Measurements from ENCODE around the gene RIMBP2.

Gene RIMBP2

GRCh38 chr12:130398100-130398848 lies 317.8 kb downstream of the RIMBP2 start:
- in situ Hi-C loops (cut with HindIII; ENCODE audit: low sequenced_read_pairs), result no loop called here

DNA sequence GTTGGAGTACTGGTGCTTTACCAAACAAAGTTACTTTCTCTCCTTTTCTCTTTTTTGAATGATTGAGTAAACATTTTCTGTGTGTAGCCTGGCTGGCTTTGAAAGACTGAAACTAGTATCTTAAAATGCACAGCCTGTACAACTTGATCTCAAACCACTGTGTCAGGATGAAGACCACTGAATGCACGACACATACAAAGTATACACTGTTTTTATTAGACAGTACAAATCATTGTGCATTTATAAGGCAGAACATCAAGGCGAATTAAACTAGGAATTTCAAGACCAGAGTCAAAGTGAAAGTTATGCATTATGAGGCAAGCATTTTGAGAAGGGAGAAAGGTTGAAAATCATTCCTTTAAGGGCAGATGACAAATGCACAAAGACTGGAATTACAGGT lies 319.4 kb downstream of the RIMBP2 start:
- in situ Hi-C loops (cut with HindIII; ENCODE audit: low sequenced_read_pairs), result no loop called here

GRCh38 chr12:130394906-130395305 lies 321.2 kb downstream of the RIMBP2 start:
- in situ Hi-C loops (cut with HindIII; ENCODE audit: low sequenced_read_pairs), result no loop called here

GRCh38 chr12:130391186-130391585 lies 324.9 kb downstream of the RIMBP2 start:
- in situ Hi-C loops (cut with HindIII; ENCODE audit: low sequenced_read_pairs), result no loop called here

DNA sequence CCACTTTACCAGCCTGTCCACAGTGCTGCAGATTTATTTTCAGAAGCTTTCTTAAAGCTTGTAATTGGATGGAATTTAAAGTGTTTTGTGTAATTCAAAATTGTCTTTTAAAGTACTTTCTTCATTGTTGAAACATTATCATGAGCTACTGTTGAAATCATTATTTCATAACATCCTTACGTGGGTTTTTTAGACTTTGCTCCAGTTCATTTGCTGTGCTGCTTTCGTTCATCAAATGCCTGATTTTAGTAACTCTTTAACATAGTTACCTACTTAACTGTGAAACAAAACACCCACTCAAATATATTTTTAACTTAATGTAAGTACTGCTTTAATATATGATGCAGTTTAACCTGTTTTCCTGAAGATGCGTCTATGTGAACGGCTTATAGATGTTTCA lies 330.9 kb downstream of the RIMBP2 start:
- in situ Hi-C loops (cut with HindIII; ENCODE audit: low sequenced_read_pairs), result no loop called here

DNA sequence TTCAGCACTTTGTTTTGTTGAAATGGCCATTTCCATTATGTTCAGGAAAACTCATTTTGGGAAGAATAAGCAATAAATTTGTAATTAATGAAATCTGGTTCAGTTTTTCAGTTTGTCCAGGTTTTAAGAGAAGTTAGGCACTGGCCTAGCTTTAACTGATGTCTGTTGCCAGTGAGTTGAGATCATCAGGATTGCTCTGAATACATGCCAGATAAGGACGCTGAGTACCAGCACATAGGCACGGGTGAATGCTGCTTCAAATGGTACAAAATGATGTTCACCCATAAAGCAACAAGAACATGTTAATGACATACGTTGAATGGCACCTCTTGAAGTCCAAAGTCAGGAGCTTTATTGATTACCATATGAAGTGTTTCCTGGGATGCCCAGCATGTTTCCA lies 331.9 kb downstream of the RIMBP2 start:
- in situ Hi-C loops (cut with HindIII; ENCODE audit: low sequenced_read_pairs), result no loop called here

DNA sequence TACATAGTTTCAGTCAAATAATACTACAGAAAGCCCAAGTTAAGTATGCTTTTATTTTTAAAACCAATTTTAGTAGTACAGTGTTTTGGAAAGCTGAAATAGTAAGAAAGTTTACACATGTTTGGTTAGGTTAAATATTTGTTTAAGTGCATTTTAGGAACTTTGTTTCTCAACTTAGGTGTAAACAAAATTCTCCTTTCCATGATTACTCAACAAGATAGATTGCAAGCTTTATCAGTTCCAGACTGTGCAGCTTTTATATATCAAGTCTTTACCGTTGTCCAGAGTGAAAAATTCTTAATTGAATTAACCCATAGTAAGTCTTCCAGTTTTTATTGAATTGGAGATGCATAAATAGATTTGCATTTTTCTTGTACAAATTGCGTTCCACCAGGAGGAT lies 333.3 kb downstream of the RIMBP2 start:
- in situ Hi-C loops (cut with HindIII; ENCODE audit: low sequenced_read_pairs), result no loop called here

DNA sequence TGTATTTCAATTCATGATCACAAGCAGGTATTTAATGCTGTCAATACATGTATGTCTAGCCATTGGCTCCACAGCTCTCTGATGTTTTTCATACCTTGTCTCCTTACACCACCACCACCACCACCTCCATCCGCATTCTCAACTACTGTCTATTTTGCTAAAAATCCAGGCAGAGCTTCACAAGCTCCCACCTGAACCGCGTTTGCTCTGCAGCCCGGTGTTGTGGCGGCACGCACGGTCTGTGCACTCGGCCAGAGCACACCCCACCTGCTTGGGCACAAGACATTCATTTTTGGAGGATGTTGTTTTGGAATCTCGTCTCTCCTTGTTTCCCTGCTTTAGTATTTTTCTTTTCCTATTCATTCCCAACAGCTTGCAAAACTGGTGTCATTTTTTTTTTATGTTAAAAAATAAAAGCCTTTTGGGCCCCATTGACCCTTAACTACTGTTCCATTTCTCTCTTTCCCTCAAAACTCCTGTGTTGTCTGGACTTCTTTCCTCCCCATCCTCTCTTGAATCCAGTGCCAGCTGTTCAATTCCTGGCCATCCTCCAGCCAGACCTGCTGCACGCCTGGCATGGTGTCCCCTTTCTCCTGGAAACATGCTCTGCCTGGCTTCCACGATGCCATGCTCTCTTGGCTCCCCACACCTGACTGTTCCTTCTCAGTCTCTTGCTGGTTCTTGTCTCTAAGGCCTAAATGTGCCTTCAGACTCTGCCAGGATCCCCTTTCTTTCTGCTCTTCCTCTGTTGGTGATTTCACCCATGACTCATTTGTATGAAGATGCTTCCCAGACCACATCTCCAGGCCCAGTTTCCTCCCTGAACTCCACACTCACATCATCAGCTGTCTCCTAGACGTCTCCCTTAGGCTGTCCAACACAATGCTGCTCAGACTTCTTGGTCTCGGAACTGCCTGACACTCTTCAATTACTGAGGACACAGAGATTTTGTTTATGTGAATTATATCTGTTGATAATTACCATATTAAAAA lies 340.5 kb downstream of the RIMBP2 start:
- in situ Hi-C loops (cut with HindIII; ENCODE audit: low sequenced_read_pairs), result no loop called here

GRCh38 chr12:130374083-130374482 lies 342.0 kb downstream of the RIMBP2 start:
- in situ Hi-C loops (cut with HindIII; ENCODE audit: low sequenced_read_pairs), result no loop called here

- in situ Hi-C loops (cut with HindIII; ENCODE audit: low sequenced_read_pairs), result no loop called here
Observed at GRCh38 chr12:130372936-130373335, 343.2 kb downstream of the RIMBP2 start.

DNA sequence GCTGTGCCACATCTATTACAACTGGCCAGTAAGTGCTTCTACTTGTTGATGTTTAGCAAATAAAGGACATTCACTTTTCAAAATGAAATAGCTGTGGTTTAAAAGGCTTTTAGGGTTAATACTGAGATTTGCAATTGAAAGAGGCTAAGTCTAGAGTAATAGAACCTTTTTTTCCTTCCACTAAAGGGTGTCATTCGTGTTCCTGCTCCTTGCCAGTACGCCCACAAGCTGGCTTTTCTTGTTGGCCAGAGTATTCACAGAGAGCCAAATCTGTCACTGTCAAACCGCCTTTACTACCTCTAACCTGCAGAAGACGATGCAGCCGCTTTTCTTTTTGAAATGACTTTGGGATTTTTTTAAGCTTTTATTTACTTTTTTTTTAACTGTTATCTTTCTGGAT lies 344.8 kb downstream of the RIMBP2 start:
- in situ Hi-C loops (cut with HindIII; ENCODE audit: low sequenced_read_pairs), result no loop called here

GRCh38 chr12:130369816-130370215 lies 346.3 kb downstream of the RIMBP2 start:
- in situ Hi-C loops (cut with HindIII; ENCODE audit: low sequenced_read_pairs), result no loop called here

DNA sequence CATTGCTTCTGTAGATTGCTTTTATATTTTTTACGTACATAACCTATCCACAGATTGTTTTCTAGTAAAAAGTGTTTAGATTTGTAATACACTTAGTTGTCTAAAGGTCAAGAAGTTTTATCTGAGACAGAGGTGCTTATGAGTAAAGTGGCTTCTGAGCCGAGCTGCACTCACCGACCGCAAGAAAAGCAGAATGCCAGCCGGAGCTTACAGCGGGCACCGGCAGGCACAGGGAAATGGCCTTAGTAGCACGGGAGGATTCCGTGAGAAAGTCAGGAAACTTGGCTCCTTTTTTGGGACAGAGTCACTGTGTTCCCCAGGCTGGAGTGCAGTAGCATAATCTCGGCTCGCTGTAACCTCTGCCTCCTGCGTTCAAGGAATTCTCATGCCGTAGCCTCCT lies 348.6 kb downstream of the RIMBP2 start:
- in situ Hi-C loops (cut with HindIII; ENCODE audit: low sequenced_read_pairs), result no loop called here

DNA sequence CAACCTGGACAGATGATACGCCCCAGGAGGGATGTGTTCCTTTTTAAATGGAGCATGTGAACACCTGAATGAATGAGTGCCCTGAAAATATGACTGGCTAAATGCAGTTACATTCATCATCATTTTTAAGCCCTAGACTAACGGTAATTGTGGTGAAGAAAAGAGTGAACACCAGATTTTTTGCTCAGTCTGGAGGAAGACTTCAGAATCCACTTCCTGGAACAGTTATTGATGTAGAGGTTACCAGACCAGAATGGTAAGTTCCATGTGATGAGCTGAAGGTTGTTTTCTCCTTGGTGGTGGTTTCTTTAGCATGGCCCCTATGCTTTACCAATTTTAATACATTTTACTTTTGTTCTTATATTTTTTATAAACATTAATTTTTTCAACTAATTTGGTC lies 349.1 kb downstream of the RIMBP2 start:
- in situ Hi-C loops (cut with HindIII; ENCODE audit: low sequenced_read_pairs), result no loop called here

GRCh38 chr12:130366159-130366558 lies 349.9 kb downstream of the RIMBP2 start:
- in situ Hi-C loops (cut with HindIII; ENCODE audit: low sequenced_read_pairs), result no loop called here

DNA sequence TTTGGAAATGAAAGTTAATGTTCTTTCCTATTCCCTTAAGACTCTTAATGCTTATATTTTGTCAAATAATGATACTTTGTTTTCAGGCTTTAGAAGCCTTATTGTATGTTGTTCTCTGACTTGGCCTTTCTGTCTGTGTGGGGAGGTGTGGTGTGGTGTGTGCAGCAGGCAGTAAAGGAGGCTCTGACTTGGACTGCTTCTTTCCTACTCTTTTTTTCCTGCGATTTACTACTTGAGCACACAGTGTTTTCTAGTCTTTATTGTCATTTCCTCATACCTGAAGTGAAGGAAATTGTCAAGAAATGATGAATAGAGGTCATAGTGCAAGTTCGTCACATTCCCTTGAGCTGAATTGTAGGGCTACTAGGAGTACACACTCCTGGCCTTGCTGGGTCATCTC lies 351.5 kb downstream of the RIMBP2 start:
- in situ Hi-C loops (cut with HindIII; ENCODE audit: low sequenced_read_pairs), result no loop called here

DNA sequence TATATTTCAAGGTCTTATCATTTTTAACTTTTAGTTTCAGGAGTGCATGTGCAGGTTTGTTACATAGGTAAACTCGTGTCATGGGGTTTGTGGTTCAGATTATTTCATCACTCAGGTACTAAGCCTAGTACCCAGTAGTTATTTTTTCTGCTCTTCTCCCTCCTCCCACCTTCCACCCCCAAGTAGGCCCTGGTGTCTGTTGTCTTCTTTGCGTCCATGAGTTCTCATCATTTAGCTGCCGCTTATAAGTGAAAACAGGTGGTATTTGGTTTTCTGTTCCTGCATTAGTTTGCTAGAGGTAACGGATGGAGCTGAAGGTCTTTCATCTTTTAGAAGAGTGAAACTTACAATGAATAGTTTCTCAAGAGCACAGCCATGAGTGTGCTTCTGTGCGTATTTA lies 354.0 kb downstream of the RIMBP2 start:
- in situ Hi-C loops (cut with HindIII; ENCODE audit: low sequenced_read_pairs), result no loop called here

DNA sequence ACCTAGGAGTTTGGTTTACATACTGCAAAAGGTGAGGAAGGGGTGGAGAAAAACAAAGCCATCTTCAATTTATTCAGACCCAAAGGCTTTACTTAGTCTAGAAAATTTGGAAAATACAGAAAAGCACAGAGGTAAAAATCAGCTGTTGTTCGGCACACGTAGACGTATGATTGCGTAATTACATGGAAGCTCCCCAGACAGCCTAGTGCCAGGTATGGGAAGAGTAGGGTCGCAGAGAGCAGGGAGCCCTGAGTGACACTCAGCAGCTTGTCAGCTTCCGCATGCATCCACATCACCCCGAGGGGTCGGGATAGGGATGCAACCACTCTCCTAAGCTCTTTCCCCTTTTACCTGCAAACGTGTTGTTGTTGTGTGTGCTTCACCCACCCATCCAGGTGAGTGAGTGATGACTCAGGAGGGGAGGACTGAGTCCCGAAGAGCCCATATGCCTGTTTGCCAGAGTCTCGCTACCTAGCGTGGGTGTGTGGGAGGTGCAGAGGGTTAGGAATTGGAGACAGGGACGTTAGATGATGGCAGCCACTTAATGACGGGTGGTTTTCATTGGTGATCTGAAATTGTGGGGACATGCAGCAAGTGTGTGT lies 358.3 kb downstream of the RIMBP2 start:
- in situ Hi-C loops (cut with HindIII; ENCODE audit: low sequenced_read_pairs), result no loop called here

DNA sequence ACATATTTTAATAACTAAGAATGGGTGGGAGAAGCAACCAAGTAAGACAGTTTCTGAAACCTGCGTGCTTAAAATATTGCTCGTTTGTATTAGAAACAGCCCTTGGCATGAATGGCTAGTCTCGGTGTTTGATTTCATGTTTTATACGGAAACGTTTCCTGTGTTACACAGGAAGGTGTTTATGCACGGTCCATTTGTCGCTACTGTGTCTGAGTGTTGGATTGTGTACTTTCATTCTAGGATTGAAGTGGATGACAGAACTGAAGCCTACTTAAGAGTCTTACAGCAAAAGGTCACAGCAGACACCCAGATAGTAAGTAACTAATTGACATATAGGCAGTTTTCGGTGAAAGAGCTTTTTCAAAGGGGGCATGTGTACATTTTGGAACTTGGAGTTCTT lies 358.9 kb downstream of the RIMBP2 start:
- in situ Hi-C loops (cut with HindIII; ENCODE audit: low sequenced_read_pairs), result no loop called here

DNA sequence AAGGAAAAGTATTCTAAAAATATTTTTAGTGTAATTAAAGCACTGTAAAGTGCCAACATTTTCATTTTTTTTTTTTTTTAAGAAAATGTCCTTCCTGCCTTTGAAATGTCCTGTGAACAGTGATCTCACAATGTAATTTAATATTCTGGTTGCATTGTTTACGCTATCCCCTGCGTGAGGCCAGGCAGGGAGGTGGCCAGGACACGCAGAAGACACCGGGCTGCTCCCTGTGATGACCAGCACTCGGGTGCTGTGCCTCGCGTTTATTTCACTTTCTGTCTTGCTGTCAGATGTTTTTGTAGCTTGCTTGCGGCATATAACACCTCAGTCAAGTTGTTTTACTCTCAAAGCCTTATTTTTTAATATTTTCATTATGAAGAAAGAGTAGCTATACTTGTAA lies 359.9 kb downstream of the RIMBP2 start:
- in situ Hi-C loops (cut with HindIII; ENCODE audit: low sequenced_read_pairs), result no loop called here

DNA sequence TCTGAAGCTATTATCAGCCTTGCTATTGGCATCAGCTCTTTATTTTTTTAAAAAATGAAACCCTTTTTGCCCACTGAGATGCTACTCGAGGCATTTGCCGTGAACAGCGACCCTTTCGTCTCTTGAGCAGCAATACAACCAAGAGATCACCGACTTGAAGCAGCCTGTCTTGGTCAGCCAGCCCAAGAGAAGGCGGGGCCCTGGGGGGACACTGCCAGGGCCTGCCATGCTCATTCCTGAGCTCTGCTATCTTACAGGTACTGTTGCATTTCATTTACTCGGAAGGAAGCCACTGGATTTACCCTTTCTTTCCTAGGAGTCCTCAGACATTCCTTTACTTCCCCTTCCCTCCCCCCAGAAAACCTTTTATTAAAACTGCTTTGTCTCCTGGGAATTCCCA lies 361.7 kb downstream of the RIMBP2 start:
- in situ Hi-C loops (cut with HindIII; ENCODE audit: low sequenced_read_pairs), result no loop called here

GRCh38 chr12:130353081-130353480 lies 363.0 kb downstream of the RIMBP2 start:
- in situ Hi-C loops (cut with HindIII; ENCODE audit: low sequenced_read_pairs), result no loop called here
